HG03060 (cell line): ENCODE data around the gene ACTR1A.
"Not testable (repeated sequence)": the region's sequence is repeated elsewhere in the genome, so short reads cannot be mapped to it uniquely, and the experiment has no call there.

Experiments used
- ATAC-seq: cut with Tn5 transposase; IDR thresholded peaks from one replicate; pipeline ENCODE4 v1.9.1; 2021; ENCODE audit warnings: low read depth, moderate number of reproducible peaks; ENCODE audit not compliant: unreplicated experiment

The ACTR1A gene

DNA sequence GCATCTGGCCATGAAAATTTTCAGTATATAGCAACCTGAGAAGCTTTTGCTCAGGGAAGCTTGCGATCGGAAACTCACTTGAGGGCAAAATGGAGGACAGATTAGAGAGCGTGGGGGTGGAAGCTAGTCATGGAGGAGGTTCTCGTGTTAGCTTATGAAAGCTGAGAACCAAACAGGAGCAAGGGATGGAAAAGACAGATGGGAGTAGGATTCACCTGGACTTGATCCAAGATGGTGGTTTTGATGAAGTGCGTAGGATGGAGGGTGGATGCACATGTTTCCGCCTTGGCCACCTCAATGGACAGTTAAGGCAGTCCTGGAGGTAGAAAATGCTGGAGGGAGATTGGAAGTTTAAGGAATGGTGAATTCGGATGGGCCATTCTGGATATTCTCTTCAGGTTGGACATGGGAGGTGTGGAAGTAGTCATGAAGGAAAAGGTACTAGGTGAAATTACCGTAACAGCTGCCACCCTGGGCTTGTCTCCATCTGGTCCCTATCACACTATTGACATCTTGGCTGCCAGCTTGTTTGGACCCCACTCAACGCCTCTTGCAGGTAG lies 44.8 kb downstream of the ACTR1A start:
- ATAC-seq, result no peak

DNA sequence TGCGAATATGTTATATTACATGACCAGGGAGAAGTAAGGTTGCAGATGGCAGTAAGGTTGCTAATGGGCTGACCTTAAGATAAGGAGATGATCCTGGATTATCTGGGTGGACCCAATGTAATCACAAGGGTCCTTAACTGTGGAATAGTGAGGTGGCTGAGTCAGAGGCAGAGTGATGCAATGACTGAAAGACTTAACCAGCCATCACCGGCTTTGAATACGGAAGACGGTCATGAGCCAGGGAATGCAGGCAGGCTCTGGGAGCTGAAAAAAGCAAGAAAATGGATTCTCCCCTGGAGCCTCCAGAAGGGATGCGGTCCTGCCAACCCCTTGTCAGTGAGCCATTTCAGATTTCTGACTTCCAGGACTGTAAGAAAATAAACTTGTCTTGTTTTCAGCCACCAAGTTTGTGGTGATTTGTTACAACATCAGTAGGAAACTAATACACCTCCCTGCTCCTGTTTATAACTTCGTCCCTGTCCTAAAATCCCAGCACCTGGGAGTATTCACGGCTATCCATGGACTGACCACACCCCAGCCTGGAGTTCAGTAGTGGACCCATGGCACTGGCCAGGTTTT lies 46.5 kb downstream of the ACTR1A start:
- ATAC-seq, result no peak

DNA sequence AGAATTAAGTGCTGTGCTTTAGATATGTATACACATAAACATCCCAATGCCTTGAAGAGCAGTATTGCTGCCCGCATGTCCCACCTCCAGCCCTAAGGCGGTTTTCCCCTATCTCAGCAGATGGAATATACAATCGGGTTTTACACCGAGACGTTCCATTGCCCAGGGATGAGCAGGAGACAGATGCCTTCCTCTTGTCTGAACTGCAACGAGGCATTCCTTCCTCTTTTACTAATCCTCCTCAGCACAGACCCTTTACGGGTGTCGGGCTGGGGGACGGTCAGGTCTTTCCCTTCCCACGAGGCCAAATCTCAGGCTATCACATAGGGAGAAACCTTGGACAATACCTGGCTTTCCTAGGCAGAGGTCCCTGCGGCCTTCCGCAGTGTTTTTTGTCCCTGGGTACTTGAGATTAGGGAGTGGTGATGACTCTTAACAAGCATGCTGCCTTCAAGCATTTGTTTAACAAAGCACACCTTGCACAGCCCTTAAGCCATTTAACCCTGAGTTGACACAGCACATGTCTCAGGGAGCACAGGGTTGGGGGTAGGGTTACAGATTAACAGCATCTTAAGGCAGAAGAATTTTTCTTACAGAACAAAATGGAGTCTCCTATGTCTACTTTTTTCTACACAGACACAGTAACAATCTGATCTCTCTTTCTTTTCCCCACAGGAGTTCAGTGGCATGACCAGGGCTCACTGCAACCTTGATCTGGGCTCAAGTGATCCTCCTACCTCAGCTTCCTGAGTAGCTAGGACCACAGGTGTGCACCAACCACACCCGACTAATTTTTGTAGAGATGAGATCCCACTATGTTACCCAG lies 47.6 kb downstream of the ACTR1A start:
- ATAC-seq, result not testable (repeated sequence)

DNA sequence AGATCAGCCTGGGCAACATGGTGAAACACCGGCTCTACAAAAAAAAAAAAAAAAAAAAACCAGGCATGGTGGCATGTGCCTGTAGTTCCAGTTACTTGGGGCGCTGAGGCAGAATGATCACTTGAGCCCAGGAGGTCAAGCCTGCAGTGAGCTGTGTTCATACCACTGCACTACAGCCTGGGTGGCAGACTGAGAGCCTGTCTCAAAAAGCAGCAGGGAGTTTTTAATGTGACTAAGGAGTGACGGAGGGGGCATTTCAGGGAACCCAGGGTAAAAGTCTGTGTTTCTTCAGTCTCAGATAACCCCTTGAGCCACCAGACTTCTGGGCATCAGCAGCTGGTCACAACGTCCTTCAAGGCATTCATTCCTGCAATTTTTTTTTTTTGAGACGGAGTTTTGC lies 49.0 kb downstream of the ACTR1A start:
- ATAC-seq, result no peak

DNA sequence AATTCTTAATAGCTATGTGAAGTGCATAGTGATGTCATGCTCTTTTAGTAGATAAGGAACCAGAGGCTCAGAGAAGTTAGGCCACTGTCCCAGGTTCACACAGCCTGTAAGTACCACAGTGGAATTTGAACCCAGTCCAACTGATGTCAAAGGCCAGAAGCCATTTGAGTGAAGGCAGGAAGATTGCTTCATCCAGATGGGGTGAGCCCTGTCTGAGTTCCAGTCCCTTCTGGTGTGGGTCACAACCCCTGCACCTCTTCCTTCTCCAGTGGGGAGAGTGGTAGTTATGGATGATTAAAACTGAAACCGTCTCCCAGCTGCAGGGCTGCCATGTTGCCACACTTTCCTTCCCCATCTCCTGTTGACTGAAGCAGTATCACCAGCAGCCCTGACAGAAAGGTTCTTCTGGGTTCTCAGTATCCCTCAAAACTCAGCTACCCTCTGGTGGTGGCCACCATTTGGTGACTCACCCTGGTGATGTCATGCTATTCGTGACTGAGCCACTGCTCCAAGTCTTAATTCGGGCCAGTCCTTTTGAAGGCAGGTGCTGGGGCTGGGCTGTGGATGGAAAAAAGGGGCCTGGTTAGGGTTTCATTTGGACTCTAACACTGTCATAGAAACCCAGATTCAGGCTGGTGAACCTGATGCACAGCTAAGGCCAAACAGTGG lies 49.7 kb downstream of the ACTR1A start:
- no peak for ATAC-seq

DNA sequence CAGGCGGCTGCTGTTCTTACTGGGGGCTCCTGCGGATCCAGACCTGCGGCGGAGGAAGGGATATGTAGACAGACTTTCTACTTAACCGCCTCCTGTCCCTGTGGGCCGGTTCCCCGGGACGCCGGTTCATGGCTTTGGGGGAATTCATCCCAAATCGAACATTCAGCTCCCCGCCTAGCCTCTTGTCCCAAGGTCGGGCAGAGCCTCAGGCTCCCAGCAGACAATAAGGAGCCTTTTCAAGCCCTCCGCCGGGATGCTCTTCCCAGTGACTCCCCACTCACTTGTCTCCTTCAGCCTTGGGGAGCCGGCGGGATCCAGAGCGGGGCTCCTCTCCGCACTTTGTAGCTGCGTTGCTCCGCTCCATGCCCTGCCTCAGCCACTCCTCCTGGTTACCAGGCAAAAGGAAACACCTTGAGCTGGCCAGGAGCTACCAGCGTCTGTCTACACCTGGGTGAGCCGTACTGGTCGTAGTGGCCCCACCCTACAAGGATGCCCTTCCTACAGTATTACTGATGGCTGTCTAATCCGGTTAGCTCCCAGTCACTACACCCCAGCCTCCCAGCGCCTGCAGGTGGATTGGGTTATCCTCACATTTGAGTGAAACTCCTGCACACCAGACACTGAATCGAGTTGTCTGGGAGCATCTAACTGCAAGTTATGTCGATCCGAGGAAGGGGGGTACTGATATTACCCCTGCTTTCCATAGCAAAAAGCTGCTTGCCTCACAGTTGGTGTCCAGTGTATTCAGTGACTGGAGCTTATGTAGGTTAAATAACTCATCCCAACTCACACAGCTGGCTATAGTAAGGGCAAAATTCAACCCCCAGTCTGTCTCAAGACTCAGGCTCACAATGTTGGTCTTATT lies 51.2 kb downstream of the ACTR1A start, which contains the start of gene C10orf95:
TSS of gene C10orf95 (minus strand) at position 439 of the 865 bp plus-strand sequence. CDS start 450 bp downstream, outside the sequence.
- no peak for ATAC-seq

DNA sequence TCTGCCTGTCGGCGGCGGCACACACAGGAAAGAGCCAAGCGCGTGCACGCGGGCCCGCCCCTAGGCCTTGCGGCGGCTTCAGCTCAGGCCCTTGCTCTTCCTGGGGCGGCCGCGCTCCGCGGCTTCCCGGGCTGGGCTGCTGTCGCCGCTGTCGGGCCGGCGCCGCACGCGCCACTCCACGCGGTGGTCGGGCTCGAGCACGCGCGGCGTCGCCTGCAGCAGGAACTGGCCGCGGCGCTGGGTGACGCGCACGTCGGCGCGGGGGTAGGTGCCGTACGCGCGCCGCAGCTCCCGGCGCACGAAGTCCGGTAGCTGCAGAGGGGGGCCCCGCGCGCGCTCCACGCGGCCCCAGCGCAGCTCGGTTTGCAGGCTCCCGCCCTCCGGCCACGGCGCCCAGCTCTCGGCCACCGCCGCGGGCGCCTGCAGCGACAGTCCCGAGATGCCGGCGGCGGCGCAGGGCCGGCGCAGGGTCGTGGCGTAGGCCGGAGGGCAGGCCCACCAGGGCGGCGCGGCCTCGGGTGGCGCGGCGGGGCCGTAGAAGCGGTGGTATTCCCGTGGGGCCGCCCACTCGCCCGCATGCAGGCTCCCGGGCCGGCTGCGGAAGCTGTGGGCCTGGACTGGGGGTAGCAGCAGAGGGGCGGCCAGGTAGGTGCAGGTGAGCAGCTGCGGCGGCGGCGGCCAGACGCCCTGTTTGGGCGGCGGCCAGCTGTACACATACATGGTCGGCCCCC lies 52.0 kb downstream of the ACTR1A start:
- ATAC-seq, result no peak

DNA sequence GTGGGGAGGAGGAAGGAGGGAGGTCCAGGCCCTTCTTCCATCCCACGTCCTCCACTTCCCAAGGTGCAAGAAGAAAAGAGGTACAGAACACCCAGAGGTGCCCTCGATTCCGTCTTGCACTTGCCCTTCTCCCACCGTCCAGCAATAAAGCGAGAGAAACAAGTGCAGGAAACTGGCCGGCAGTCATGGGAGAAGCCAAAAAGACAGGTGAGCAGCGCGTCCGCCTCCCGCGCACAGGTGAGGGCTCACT lies 52.5 kb downstream of the ACTR1A start:
- no peak for ATAC-seq

DNA sequence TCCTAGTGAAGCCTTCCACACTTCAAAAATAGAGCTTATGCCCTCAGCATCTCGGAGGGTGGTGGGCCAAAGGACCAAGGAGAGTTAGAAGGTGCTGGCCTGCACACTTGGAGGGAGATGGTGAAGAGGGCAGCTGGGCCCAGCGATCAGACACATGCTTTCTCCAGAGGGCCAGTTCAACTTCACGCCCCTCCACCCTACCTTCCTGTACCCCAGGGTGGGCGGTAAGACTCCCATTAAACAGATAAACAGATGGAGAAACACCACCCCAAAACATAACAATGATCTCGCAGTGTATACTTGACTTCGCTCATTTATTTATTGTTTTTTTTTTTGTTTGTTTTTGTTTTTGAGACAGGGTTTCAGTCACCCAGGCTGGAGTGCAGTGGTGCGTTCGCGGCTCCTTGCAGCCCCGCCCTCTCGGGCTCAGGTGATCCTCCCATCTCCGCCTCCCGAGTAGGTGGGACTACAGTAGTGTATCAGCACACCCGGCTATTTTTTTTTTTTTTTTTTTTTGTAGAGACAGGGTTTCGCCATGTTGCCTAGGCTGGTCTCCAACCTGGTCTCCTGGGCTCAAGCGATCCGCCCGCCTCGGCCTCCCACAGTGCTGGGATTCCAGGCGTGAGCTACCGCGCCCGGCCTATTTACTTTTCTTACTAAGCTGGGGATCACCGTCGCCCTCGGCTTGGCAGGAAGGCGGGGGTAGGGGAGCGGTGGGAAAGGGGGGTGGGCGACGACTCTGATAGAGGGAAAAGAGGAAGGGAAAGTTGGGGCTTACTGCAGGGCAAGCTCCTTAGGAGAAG lies 53.0 kb downstream of the ACTR1A start:
- no peak for ATAC-seq

DNA sequence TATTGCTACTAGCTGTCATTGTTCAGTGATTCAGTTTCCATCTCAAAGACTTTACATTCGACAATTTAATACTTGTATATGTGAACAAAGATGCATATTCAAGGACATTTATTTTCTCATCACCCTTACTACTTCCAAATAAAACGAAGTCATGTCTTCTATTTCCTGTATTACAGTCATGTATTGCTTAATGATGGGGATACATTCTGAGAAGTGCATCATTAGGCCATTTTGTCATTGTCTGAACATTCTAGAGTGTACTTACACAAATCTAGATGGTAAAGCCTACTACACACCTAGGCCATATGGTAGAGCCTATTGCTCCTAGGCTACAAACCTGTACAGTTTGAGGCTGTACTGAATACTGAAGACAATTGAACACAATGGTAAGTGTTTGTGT lies 57.7 kb downstream of the ACTR1A start:
- ATAC-seq, result no peak

DNA sequence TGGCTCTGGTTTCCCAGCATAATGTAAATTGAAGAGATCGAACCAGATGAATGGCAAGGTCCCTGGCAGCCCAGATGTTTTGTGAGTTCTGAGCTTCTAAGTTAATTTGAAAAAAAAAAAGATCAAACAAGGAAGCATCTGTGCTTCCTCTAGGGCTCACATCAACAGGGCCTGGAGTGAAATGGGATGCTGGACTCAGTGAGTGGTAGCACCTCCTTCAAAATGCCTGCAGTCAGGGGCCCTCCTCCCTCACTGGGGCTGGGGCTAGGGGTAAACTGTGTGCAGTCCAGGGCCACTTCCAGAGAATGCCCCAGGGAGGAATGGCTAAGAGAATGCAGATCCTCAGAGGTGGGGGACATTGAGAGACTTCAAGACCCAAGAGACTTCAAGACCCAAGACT lies 64.1 kb downstream of the ACTR1A start:
- no peak for ATAC-seq

DNA sequence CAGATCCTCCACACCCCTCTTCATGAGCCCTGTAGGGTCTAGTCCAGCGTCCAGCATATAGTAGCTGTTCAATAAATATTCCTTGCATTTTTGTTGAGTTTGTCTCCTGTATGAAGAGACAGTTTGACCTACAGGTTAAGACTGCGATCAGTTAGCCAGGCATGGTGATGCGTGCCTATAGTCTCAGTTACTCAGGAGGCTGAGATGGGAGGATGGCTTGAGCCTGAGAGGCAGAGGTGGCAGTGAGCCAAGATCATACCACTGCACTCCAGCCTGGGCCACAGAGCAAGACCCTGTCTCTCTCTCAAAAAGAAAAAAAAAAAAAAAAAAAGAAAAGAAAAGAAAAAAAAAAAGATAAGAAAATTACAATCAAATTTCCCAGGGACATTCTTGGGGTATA lies 65.0 kb downstream of the ACTR1A start:
- ATAC-seq, result no peak

DNA sequence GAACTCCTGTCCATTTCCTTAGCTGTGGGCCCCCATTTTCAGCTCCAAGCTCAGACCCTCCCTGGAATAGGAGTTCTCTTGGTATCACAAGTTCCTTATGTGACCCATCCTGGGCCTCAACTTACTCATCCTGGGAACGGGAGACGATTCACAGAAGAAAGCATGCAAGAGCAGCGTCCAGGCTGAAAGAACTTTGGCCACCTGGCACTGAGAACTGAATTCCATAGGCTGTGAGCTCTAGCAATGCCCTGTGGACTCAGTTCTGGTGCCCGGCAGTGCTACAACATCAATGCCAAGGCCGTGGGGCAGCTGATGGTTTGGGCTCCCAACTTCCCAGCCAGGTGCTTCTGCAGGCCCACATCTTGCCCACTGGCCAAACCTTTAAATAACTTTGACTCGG lies 66.2 kb downstream of the ACTR1A start:
- ATAC-seq, result no peak

DNA sequence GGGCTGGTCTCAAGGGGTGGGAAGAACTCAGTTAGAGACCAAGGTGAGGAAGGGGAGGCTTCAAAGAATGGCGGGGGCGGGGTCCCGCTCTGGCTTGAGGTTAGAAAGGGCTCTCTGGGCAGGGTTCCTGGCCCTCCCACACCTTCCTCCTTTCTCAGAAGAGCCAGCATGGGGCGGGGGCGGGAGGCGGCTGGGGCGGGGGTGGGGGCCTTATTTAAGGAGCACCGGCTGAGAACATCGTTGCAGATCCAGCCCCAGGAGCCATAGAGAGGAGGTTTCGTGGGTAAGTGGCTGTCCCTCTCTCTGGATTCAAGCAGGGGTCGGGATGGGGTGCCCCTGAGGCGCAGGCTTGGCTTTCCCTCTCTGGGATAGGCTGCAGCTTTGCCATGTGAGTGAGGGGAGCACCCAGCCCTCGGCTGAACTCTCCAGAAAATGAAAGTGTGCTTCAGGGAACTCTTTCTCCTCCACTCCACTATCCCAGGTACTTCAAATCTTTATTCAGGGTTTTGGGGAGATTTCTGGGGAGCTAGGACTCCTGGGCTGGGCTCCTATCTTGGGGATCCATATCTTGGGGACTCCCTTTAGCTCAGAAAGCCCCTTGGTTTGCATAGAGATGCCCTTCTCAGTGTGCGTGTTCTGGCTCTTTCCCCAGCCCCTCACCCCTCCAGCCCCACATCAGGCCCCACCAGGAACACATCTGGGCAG lies 66.8 kb downstream of the ACTR1A start:
- ATAC-seq, result no peak

DNA sequence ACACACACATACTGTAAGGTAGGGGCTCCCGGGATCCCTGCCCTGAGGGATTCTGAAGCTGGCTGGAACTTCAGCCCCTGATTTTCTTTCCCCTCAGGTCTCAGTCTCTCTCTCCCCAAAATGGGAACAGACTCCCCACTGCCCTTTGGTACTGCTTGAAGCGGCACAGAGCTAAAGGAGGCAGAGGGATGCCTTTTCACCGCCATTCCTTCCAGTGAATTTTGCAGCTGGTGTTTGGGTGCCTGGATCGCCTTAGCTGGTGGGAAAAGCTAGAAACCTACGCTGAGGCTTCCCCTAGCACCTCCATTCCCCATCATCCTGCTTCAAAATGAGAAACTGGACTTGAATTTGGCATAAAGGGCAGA lies 67.4 kb downstream of the ACTR1A start:
- ATAC-seq, result no peak

DNA sequence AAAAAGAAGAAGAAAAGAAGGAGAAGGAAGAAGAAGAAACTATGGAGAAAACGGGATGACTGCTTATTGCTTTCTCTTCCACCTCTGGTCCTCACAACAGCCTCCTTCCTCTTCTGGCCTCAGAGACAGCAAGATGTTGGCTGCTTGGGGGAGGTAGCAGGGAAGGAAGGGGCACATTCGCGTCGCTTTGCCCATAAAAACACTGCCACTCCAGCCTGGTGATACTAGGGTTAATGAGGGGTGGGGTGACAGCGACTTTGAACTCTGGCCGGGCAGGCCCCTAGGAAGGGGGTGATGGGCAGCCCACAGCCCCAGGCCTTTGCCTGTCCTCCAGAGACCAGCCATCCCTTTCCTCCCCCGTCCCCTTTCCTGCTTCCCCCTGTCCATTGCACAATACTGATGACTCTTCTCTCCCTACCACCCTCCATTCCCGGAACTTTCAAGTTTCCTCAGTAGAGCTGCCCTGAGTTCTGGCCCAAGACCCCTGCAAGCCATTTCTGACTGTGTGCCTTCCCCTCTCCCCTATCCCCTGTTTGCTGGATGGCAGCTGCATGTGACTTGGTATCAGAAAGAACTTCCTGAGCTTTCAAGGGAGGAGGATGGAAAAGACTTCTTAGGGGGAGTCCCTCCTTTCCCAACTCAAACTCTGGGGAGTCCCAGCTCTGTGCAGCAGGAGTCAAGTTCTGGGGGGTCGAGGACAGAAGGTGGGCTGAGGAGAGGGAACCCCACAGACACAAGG lies 67.9 kb downstream of the ACTR1A start:
- no peak for ATAC-seq

DNA sequence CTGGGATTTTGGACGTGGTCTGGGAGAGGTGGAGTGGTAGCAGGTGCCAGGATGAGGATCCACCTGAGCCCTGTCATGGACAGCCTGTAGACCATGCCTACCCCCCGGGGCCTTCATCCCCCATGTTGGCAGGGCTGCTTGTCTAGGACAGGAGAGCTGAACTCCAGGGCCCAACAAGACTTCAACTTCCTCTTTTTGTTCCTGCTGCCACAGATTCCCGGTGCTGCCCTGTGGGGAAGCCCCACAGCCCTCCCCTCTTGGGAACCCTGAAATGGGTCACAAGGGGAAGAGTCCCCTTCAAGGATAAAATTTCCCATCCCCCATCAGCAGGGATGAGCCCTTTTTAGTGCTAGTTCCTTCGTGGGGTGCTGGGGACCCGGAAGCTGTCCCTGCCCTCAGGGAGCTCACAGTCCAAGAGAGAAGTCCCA lies 68.9 kb downstream of the ACTR1A start:
- ATAC-seq, result no peak
